NCI-H748 (cell line): Measurements from ENCODE around the gene CA14.
A peak's percentile ranks its signal among the peaks of the same experiment; 100 is the strongest.
"Not testable (repeated sequence)": the region's sequence is repeated elsewhere in the genome, so short reads cannot be mapped to it uniquely, and the experiment has no call there.

Experiments
- DNase-seq: peaks from one replicate; lab custom pipeline; 2025; ENCODE audit not compliant: unreplicated experiment; lab: John Stamatoyannopoulos, UW

CA14 gene

DNA sequence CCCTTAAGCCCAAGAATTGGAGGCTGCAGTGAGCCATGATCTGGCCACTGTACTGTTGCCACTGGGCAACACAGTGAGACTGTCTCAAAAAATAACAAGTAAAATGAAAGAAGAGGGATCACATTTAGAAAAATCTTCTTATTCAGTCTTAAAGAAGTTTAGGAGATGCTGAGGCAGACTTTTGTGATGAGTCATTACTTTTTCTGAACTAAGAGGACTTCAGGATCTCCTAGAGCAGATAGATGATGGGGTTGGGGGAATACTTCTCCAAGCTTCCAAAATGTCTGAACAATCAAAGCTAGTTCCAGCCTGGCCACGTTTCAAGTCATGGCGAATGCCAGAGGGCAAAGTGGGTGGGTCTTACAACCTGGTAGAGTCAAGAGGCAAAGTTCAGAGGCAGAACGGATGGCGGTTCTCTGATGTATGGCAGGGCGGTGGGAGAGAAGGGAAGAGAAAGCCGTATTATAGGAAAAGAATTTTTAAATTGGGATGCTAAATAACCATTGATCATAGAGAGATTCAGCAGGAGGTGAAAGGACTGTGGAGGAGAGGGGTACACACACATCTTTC lies 22.6 kb downstream of the CA14 start:
- no peak for DNase-seq

GRCh38 chr1:150281221-150281757 lies 23.7 kb downstream of the CA14 start:
- DNase-seq, result peak; percentile 72

DNA sequence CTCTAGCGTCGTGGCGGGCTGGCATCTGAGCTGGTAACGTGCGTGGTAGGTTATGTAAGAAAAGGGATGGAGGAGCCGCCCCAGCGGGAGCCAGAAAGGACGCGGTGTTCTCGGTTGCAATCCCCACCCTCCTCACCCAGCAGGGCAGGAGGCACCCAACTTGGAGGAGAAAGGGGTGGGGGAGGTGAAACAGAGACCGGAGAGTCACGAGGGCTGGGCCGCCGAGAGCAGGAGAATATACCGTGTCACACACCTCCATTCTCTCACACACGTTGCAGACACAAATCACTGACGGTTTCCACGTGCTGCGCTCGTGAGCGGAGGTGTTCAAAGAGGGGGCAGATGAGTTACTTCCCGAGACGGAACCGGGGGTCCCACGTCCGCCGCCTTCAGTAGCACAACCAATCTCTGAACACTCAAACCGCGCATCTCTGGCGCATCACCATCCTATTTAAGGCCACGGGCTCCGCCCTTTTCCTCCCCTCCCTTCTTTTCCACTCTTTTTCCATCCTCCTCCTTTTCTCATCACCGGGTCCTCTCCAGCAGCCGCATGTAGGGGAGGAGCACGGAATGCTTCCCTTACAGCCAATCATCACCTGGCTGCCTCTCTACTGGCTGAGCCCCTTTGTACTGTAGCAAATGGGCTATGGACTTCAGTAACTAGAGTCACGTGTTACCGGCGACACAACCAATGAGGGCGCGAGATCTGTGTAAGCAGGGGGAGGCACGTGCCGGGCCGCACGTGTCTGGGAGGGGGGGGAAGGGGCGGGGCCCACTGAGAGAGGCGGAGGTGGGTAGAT lies 24.4 kb downstream of the CA14 start, which contains the start of gene CIART:
Gene CIART (plus strand): TSS at position 797 of the 800 bp plus-strand sequence. CDS start 714 bp downstream, outside the sequence.
- DNase-seq, result peak; percentile 99

- no peak for DNase-seq
These were observed 25.0 kb downstream of the CA14 start for GRCh38 chr1:150282558-150282958.

- no peak for DNase-seq
These were observed 25.7 kb downstream of the CA14 start for GRCh38 chr1:150283260-150283659.

- DNase-seq, result no peak
These were observed 30.8 kb downstream of the CA14 start for GRCh38 chr1:150288382-150288781.

GRCh38 chr1:150288822-150289221 lies 31.2 kb downstream of the CA14 start:
- DNase-seq, result no peak

GRCh38 chr1:150293433-150294253 lies 36.1 kb downstream of the CA14 start, which contains the start of gene MRPS21:
TSS of gene MRPS21 (plus strand) at chr1:150293861. CDS start at chr1:150294367, 506 bp downstream.
- DNase-seq, result peak; percentile 96

DNA sequence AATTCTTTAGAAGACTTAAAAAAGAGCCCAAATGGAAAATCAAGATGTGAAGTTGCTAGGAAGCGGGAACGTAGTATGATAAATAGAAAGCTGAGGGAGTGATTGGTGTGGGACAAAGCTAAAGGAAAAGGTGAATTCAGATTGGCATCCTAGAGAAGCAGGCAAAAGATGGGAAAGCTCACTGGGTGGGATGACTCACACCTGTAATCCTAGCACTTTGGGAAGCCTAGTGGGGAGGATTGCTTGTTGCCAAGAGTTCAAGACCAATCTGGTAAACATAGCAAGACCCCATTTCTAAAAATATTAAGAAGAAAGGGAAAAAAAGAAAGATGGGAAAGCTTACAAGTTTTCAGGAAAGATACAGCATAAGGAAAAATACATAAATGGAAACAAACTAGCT lies 37.9 kb downstream of the CA14 start:
- no peak for DNase-seq

DNA sequence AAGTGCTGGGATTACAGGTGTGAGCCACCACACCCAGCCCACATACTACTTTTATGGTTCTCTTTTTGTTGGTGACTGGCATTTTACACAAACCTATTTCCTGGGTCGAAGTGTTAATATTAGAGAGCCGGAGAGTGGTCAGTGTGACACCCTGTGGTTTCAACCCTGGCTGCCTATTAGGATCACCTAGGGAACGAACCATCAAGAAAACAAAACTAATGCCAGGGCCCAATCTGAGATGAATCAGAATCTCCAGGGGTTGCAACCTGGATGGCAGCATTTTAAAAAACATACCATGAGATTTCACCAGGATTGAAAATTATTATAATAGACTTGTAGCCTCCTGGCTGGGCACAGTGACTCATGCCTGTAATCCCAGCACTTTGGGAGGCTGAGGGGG lies 42.1 kb downstream of the CA14 start:
- DNase-seq, result no peak

DNA sequence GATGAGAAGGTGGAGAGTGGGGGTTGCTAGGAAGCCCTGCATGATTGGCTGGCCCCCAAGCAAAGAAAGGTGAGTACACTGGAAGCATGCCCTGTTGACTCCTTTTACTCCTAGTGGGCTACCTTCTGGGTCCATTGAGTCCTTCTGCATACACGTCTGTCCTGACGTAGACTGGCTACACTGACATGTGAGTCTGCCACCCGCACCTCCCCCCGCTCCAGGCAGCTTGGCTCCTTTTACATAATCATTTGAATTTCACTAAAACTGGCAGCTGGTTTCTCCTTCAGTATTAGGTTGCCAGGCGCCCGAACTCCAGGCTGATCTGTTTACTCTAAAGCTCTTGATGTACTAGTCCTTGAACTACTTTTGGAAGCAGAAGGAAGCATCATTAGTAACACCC lies 44.8 kb downstream of the CA14 start:
- DNase-seq, result no peak

GRCh38 chr1:150302902-150303301 lies 45.3 kb downstream of the CA14 start:
- no peak for DNase-seq

GRCh38 chr1:150308585-150308984 lies 51.0 kb downstream of the CA14 start:
- DNase-seq, result not testable (repeated sequence)

GRCh38 chr1:150309758-150310508 lies 52.4 kb downstream of the CA14 start:
- DNase-seq, result peak; percentile 21

GRCh38 chr1:150311762-150312161 lies 54.2 kb downstream of the CA14 start:
- DNase-seq, result no peak
